Prostate gland (tissue), 2 donors: ENCODE measurements around the gene SRGAP2B.
"Not testable (repeated sequence)": the region's sequence is repeated elsewhere in the genome, so short reads cannot be mapped to it uniquely, and the experiment has no call there.

Source experiments
- CTCF ChIP-seq, 4 experiments: fragments of 200-600 bp in 2 of 4; fragments of 450-650 bp in 2 of 4; sonication (generic) in 2 of 4; IDR thresholded peaks; 1 replicate in 3 of 4; 2 replicates in 1 of 4; pipeline ENCODE4 v1.5.1; 2016 to 2019; ENCODE audit warnings: antibody characterized with exemption in 4 of 4, mild to moderate bottlenecking in 2 of 4, moderate library complexity in 2 of 4
- POLR2A ChIP-seq: fragments of 450-650 bp; IDR thresholded peaks from one replicate; pipeline ENCODE4 v1.6.1; 2016; ENCODE audit warnings: antibody characterized with exemption, mild to moderate bottlenecking
- POLR2AphosphoS5 ChIP-seq: sonication (generic); formaldehyde crosslinking; IDR thresholded peaks from one replicate; pipeline ENCODE4 v1.6.1; 2017; ENCODE audit warnings: antibody characterized with exemption

- TF ChIP-seq CTCF (IDR thresholded peaks at IDR 0.05); POLR2A; POLR2AphosphoS5: not testable (repeated sequence)
Observed at GRCh38 chr1:144979960-144980595, 115.0 kb downstream of the SRGAP2B start.
